Measurements from ENCODE around the gene CFAP91. TPM values are rescaled to one million over a fixed set of nuclear protein-coding genes. Genes with fewer than 3 reads are reported as not detected.

CFAP91 gene
- total and polyA plus RNA-seq, 9 of the 15 experiments (the other 6 are each of a cell fraction or from before 2014, with no cell fraction given), result not detected

DNA sequence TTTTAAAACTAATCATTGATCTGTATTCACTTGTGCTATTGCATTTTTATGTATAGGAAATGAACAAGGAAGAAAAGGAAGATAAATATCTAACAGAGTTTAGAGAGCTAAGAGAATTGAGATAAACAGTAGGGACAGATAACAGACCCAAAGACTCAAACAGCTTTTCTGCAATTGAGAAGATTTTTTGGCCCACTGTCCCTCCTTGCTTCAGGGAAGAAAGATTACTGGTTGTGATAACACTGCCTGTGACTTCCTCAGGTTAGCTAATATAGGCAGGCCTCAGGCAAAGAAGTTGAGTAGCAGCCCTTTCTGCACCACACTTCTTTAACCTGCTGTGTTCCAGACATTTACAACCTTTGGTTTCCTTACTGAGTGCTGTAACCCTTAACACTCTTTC is 22.9 kb upstream of the CFAP91 start (continued):
- peak; percentile 40; the same call in 1 of the 2 replicates for TF ChIP-seq SOX6 (IDR thresholded peaks at IDR 0.05)
- TF ChIP-seq, protein P1, sequence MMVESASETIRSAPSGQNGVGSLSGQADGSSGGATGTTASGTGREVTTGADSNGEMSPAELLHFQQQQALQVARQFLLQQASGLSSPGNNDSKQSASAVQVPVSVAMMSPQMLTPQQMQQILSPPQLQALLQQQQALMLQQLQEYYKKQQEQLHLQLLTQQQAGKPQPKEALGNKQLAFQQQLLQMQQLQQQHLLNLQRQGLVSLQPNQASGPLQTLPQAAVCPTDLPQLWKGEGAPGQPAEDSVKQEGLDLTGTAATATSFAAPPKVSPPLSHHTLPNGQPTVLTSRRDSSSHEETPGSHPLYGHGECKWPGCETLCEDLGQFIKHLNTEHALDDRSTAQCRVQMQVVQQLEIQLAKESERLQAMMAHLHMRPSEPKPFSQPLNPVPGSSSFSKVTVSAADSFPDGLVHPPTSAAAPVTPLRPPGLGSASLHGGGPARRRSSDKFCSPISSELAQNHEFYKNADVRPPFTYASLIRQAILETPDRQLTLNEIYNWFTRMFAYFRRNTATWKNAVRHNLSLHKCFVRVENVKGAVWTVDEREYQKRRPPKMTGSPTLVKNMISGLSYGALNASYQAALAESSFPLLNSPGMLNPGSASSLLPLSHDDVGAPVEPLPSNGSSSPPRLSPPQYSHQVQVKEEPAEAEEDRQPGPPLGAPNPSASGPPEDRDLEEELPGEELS (CRISPR knock-in tag; IDR thresholded peaks at IDR 0.05; ENCODE audit: borderline replicate concordance), result no peak
- TF ChIP-seq RAD21 (CRISPR knock-in tag; conservative IDR thresholded peaks at IDR 0.05 in 1 of 2, IDR thresholded peaks at IDR 0.05 in 1 of 2), result peak; percentile 23 to 32; a peak in 1 of 4 replicates
- no peak for TF ChIP-seq BRF1 (IDR thresholded peaks at IDR 0.05; ENCODE audit: borderline replicate concordance, extremely low read depth, insufficient read length)
- TF ChIP-seq SMAD2 (IDR thresholded peaks at IDR 0.05; ENCODE audit: low read depth, low read length), result no peak
- no peak for TF ChIP-seq PRPF4 (IDR thresholded peaks at IDR 0.05; ENCODE audit: insufficient read depth, low read depth, low read length, poor library complexity, severe bottlenecking)
- no peak for TF ChIP-seq ZFPM2 (CRISPR knock-in tag; IDR thresholded peaks at IDR 0.05)
- no peak for TF ChIP-seq GTF2F1 (IDR thresholded peaks at IDR 0.05; ENCODE audit: low read depth, low read length)
- no peak for TF ChIP-seq GABPA (tag; conservative IDR thresholded peaks at IDR 0.05; ENCODE audit: low read depth)
- no peak for TF ChIP-seq DNMT1 (IDR thresholded peaks at IDR 0.05)
- TF ChIP-seq ZNF778 (CRISPR knock-in tag; IDR thresholded peaks at IDR 0.05), result no peak
- no peak for TF ChIP-seq SIX5 (IDR thresholded peaks at IDR 0.05; ENCODE audit: borderline replicate concordance in 1 of 2, insufficient read depth in 1 of 2, low read depth in 1 of 2, low read length in 2 of 2)
- TF ChIP-seq ZBTB1 (CRISPR knock-in tag; IDR thresholded peaks at IDR 0.05; ENCODE audit: borderline replicate concordance, low read depth), result no peak
- TF ChIP-seq ZNF77 (CRISPR knock-in tag; IDR thresholded peaks at IDR 0.05), result no peak
- TF ChIP-seq DPF2 (IDR thresholded peaks at IDR 0.05), result 0 out of 2 replicates have a peak, but pooled peaks have one; percentile 16
- TF ChIP-seq, protein P2, sequence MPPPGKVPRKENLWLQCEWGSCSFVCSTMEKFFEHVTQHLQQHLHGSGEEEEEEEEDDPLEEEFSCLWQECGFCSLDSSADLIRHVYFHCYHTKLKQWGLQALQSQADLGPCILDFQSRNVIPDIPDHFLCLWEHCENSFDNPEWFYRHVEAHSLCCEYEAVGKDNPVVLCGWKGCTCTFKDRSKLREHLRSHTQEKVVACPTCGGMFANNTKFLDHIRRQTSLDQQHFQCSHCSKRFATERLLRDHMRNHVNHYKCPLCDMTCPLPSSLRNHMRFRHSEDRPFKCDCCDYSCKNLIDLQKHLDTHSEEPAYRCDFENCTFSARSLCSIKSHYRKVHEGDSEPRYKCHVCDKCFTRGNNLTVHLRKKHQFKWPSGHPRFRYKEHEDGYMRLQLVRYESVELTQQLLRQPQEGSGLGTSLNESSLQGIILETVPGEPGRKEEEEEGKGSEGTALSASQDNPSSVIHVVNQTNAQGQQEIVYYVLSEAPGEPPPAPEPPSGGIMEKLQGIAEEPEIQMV (tag; conservative IDR thresholded peaks at IDR 0.05; ENCODE audit: low read depth), result no peak
- TF ChIP-seq CHD4 (IDR thresholded peaks at IDR 0.05; ENCODE audit: insufficient read depth, insufficient replicate concordance, low read depth, low read length, poor library complexity, severe bottlenecking), result no peak
- TF ChIP-seq, protein P3, sequence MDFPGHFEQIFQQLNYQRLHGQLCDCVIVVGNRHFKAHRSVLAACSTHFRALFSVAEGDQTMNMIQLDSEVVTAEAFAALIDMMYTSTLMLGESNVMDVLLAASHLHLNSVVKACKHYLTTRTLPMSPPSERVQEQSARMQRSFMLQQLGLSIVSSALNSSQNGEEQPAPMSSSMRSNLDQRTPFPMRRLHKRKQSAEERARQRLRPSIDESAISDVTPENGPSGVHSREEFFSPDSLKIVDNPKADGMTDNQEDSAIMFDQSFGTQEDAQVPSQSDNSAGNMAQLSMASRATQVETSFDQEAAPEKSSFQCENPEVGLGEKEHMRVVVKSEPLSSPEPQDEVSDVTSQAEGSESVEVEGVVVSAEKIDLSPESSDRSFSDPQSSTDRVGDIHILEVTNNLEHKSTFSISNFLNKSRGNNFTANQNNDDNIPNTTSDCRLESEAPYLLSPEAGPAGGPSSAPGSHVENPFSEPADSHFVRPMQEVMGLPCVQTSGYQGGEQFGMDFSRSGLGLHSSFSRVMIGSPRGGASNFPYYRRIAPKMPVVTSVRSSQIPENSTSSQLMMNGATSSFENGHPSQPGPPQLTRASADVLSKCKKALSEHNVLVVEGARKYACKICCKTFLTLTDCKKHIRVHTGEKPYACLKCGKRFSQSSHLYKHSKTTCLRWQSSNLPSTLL (IDR thresholded peaks at IDR 0.05), result no peak
